ENCODE measurements around the gene STX1A. TPM values are rescaled to one million over a fixed set of nuclear protein-coding genes. Genes with fewer than 3 reads are reported as not detected.

STX1A gene
- total and polyA plus RNA-seq, 2 of the 13 experiments (the other 11 are each of a cell fraction or from before 2014, with no cell fraction given), result 6.1 to 12.2 TPM

DNA sequence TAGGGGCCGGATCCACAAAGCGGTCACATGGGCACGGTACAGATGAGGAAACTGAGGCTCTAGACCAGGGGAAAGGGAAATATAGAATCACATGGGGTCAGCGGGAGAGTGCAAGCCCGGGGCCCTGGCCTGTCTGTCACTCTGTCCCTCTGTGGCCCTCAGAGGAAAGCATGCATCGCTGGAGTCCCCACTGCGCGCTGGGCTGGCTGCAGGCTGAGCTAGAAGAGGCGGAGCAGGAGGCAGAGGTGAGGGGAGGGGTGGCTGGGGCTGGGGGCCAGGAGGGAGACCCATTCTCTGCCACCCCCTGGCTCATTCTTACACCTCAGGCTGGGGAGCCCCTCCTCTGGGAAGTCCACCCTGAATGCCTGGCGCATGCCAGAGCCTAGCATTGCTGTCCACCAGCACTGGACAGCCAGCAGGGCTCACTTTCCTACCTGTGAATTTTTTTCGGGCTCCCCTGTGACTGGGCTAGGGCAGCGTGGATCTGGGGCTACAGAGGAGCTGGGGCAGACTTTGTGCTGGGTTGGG lies 49.5 kb downstream of the STX1A start (continued):
- TF ChIP-seq ZNF143 (CRISPR knock-in tag; IDR thresholded peaks at IDR 0.05) (no peak), SAP130 (CRISPR knock-in tag; IDR thresholded peaks at IDR 0.05; ENCODE audit: low read depth) (no peak)

DNA sequence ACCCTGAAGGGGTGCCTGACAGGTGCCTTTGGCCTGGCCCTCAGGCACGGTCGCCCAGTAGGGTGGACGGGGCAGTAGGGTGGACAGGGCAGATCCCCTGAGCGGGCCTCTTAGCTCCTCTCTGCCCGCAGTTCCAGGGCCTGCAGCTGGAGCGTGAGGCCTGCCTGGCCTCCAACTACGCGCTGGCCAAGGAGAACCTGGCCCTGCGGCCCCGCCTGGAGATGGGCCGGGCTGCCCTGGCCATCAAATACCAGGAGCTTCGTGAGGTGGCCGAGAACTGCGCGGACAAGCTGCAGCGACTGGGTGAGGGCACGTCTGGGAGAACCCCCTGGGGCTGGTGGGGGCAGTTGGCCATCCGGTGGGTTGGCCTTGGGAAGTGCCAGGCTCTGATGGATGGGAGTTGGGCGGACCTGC lies 50.2 kb downstream of the STX1A start:
- no peak for ATAC-seq

DNA sequence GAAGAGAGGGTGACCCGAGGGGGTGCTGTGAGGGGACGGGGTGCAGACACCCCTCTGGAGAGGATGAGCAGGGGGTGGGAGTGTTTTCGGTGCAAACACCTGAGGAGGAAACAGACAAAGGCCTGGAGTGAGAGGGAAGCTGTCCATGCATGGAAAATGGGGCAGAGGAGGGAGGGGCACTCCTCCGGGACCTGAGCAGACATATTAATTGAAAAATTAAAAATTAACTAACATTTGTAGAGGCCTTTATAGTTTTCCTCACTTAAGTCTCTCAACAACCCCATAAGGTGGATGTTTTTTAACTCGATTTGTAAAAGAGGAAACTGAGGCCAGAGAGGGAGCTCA lies 50.6 kb downstream of the STX1A start:
- ChIA-PET POLR2A (interaction anchor here (0.9 to 2.3 kb wide), 5 partner anchors 44 to 68 kb away, joined by 3 to 13 read pairs (median 4); partner anchors contain the start of gene MLXIPL), CTCF (ENCODE audit: low intra/inter-chr PET ratio, low total read pairs) (interaction anchor here (2.0 kb wide), 1 partner anchor 61 kb away, joined by 12 read pairs; no protein-coding TSS in a partner anchor)
- Histone ChIP-seq H2AFZ (ENCODE audit: low read length) (no peak overlapping the region), H3K4me3 (replicated peaks in 1 of 3; ENCODE audit: insufficient read depth in 1 of 3, low read depth in 2 of 3, low read length in 3 of 3) (peak overlapping the region; percentile 68 to 84 (median 77)), H3K9ac (ENCODE audit: insufficient read depth, low read depth, low read length) (peak overlapping the region; percentile 70), H3K36me3 (replicated peaks in 1 of 2; ENCODE audit: control insufficient read depth in 1 of 2, insufficient read depth in 2 of 2, low read length in 2 of 2) (peaks cover 0 to 2% of the 10 kb centered on the region in 2 experiments; a peak in 1 of 5 replicates), H3K27ac (ENCODE audit: extremely low read length, insufficient read depth, low read length) (no peak overlapping the region), H3K4me2 (ENCODE audit: low read depth, low read length) (peak overlapping the region; percentile 92), H3K4me1 (ENCODE audit: insufficient read depth, low read length) (peaks cover 43% of the 10 kb centered on the region), H3K79me2 (ENCODE audit: insufficient read depth, low read length) (no peaks in the 10 kb centered on the region), H3K27me3 (ENCODE audit: control insufficient read depth in 1 of 2, insufficient read depth in 2 of 2, low read length in 2 of 2) (no peaks in the 10 kb centered on the region; a peak in 1 of 5 replicates), H3K9me3 (ENCODE audit: low read length) (no peaks in the 10 kb centered on the region), H4K20me1 (ENCODE audit: insufficient read depth, low read length) (no peaks in the 10 kb centered on the region)
- 13% methylated on average over 5 of the region's 5 CpGs for WGBS (ENCODE audit: low lambda C conversion rate)
- in situ Hi-C loops (cut with HindIII; ENCODE audit: extremely low pct_ligation_motif_present, low pct_unique_long_range_greater_than_20kb), result loop anchor here (5.0 kb wide), 1 partner anchor 57 kb away; no protein-coding TSS in a partner anchor
- FAIRE-seq (no peak), ATAC-seq (no peak), DNase-seq (ENCODE audit: low spot score) (no peak)
- TF ChIP-seq ONECUT2 (CRISPR knock-in tag; IDR thresholded peaks at IDR 0.05) (no peak), XBP1 (CRISPR knock-in tag; IDR thresholded peaks at IDR 0.05) (no peak), REL (CRISPR knock-in tag; conservative IDR thresholded peaks at IDR 0.05) (no peak)
- TF ChIP-seq, protein P1, sequence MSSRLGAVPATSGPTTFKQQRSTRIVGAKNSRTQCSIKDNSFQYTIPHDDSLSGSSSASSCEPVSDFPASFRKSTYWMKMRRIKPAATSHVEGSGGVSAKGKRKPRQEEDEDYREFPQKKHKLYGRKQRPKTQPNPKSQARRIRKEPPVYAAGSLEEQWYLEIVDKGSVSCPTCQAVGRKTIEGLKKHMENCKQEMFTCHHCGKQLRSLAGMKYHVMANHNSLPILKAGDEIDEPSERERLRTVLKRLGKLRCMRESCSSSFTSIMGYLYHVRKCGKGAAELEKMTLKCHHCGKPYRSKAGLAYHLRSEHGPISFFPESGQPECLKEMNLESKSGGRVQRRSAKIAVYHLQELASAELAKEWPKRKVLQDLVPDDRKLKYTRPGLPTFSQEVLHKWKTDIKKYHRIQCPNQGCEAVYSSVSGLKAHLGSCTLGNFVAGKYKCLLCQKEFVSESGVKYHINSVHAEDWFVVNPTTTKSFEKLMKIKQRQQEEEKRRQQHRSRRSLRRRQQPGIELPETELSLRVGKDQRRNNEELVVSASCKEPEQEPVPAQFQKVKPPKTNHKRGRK (CRISPR knock-in tag; IDR thresholded peaks at IDR 0.05), result no peak
- intact Hi-C loops (cut with micrococcal nuclease; ENCODE audit: unreplicated experiment), result loop anchor here (5.0 kb wide), 1 partner anchor 48 kb away; the partner anchor contains the start of gene STX1A
- no TSS peak for BruUV-seq (replicated peaks)

More for the DNA sequence above, 50.2 kb downstream of the STX1A start:
- peak overlapping the region; percentile 92 for H3K4me2 ChIP-seq (ENCODE audit: low read depth, low read length)
- H3K4me1 ChIP-seq (ENCODE audit: insufficient read depth, low read length), result peaks cover 38% of the 10 kb centered on the region
- DNase-seq (ENCODE audit: low spot score), result no peak
- in situ Hi-C loops (cut with HindIII; ENCODE audit: extremely low pct_ligation_motif_present, low pct_unique_long_range_greater_than_20kb) (loop anchor here (5.0 kb wide), 1 partner anchor 57 kb away; no protein-coding TSS in a partner anchor), intact Hi-C loops (cut with micrococcal nuclease; ENCODE audit: unreplicated experiment) (loop anchor here (5.0 kb wide), 1 partner anchor 48 kb away; the partner anchor contains the start of gene STX1A)
- peaks cover 0 to 2% of the 10 kb centered on the region in 2 experiments; a peak in 1 of 5 replicates for H3K36me3 ChIP-seq (replicated peaks in 1 of 2; ENCODE audit: control insufficient read depth in 1 of 2, insufficient read depth in 2 of 2, low read length in 2 of 2)
- TF ChIP-seq HOXA5 (CRISPR knock-in tag; IDR thresholded peaks at IDR 0.05), result no peak
- TF ChIP-seq ZBTB38 (CRISPR knock-in tag; IDR thresholded peaks at IDR 0.05), result peak; percentile 17; the same call in 1 of the 2 replicates
- no peak for TF ChIP-seq IRX3 (CRISPR knock-in tag; IDR thresholded peaks at IDR 0.05; ENCODE audit: borderline replicate concordance, low read depth)
- POLR2A ChIA-PET, result interaction anchor here (0.9 to 2.3 kb wide), 5 partner anchors 45 to 68 kb away, joined by 3 to 13 read pairs (median 4); partner anchors contain the start of gene MLXIPL
- H3K9ac ChIP-seq (ENCODE audit: insufficient read depth, low read depth, low read length), result peak overlapping the region; percentile 70
- H3K27me3 ChIP-seq (ENCODE audit: control insufficient read depth in 1 of 2, insufficient read depth in 2 of 2, low read length in 2 of 2), result no peaks in the 10 kb centered on the region; a peak in 1 of 5 replicates
- no peaks in the 10 kb centered on the region for H3K79me2 ChIP-seq (ENCODE audit: insufficient read depth, low read length)
- CTCF ChIA-PET (ENCODE audit: low intra/inter-chr PET ratio, low total read pairs), result no interaction called here
- no peak overlapping the region for H3K27ac ChIP-seq (ENCODE audit: extremely low read length, insufficient read depth, low read length)
- H4K20me1 ChIP-seq (ENCODE audit: insufficient read depth, low read length), result no peaks in the 10 kb centered on the region
- peak overlapping the region; percentile 1 to 84 (median 77); a peak in 4 of 6 replicates for H3K4me3 ChIP-seq (replicated peaks in 1 of 3; ENCODE audit: insufficient read depth in 1 of 3, low read depth in 2 of 3, low read length in 3 of 3)
- no peaks in the 10 kb centered on the region for H3K9me3 ChIP-seq (ENCODE audit: low read length)
- WGBS (ENCODE audit: low lambda C conversion rate), result 78% methylated on average over 11 of the region's 19 CpGs
- no peak overlapping the region for H2AFZ ChIP-seq (ENCODE audit: low read length)
- BruUV-seq (replicated peaks), result no TSS peak
- no peak for FAIRE-seq
